Neuronal stem cell (in vitro differentiated cells): Measurements from ENCODE around the gene CFL2.

Experiments used
- DNase-seq: peaks from one replicate; pipeline ENCODE4 v3.0.0-alpha.2; 2013; ENCODE audit warnings: low spot score
- H2AFZ ChIP-seq: one replicate; pipeline ENCODE4 v1.6.1; 2013; ENCODE audit warnings: mild to moderate bottlenecking, low read length, inconsistent platforms
- H2AK5ac ChIP-seq: 2 replicates; pipeline ENCODE4 v1.6.1; 2013; ENCODE audit warnings: low read depth, mild to moderate bottlenecking, inconsistent platforms, low read length, moderate library complexity, mixed read lengths
- H2BK120ac ChIP-seq: 2 replicates; pipeline ENCODE4 v1.6.1; 2013; ENCODE audit warnings: low read depth, mild to moderate bottlenecking, inconsistent platforms, low read length, moderate library complexity, mixed read lengths
- H2BK12ac ChIP-seq: one replicate; pipeline ENCODE4 v1.6.1; 2013; ENCODE audit warnings: low read length, inconsistent platforms
- H2BK15ac ChIP-seq: 2 replicates; pipeline ENCODE4 v1.6.1; 2013; ENCODE audit warnings: mild to moderate bottlenecking, low read length, inconsistent platforms, mixed read lengths
- H2BK5ac ChIP-seq: one replicate; pipeline ENCODE4 v1.6.1; 2013; ENCODE audit warnings: inconsistent platforms, mild to moderate bottlenecking, low read length, moderate library complexity
- H3K14ac ChIP-seq: one replicate; pipeline ENCODE4 v1.6.1; 2013; ENCODE audit warnings: low read length, inconsistent platforms
- H3K18ac ChIP-seq: 2 replicates; pipeline ENCODE4 v1.6.1; 2013; ENCODE audit warnings: low read length, inconsistent platforms
- H3K23ac ChIP-seq: 2 replicates; pipeline ENCODE4 v1.6.1; 2013; ENCODE audit warnings: low read depth, mild to moderate bottlenecking, mixed read lengths, low read length, inconsistent platforms; ENCODE audit not compliant: poor library complexity
- H3K27ac ChIP-seq: replicated peaks from 3 replicates; pipeline ENCODE4 v1.5.1; 2013; ENCODE audit warnings: low read length, inconsistent platforms
- H3K27me3 ChIP-seq, 3 experiments: 2 replicates each; pipeline ENCODE4 v1.6.1; 2013; ENCODE audit warnings: low read length in 3 of 3, mild to moderate bottlenecking in 2 of 3, inconsistent platforms in 1 of 3, low read depth in 1 of 3, mixed read lengths in 1 of 3, moderate library complexity in 1 of 3; ENCODE audit not compliant: control insufficient read depth in 3 of 3, insufficient read depth in 3 of 3
- H3K36me3 ChIP-seq, 2 donors: replicated peaks in 1 of 2; 2 replicates each; pipeline ENCODE4 v1.6.1; 2013; ENCODE audit warnings: low read length in 2 of 2; ENCODE audit not compliant: control insufficient read depth in 2 of 2, insufficient read depth in 2 of 2
- H3K4ac ChIP-seq: 2 replicates; pipeline ENCODE4 v1.6.1; 2013; ENCODE audit warnings: inconsistent platforms, mild to moderate bottlenecking, low read length, moderate library complexity
- H3K4me1 ChIP-seq, 2 donors: 1 replicate in 1 of 2; 2 replicates in 1 of 2; pipeline ENCODE4 v1.6.1; 2013; ENCODE audit warnings: low read length in 2 of 2, low read depth in 1 of 2; ENCODE audit not compliant: control insufficient read depth in 2 of 2, insufficient read depth in 1 of 2
- H3K4me2 ChIP-seq: one replicate; pipeline ENCODE4 v1.6.1; 2013; ENCODE audit warnings: mild to moderate bottlenecking, low read length, inconsistent platforms; ENCODE audit not compliant: insufficient read depth, poor library complexity, severe bottlenecking
- H3K4me3 ChIP-seq, 2 donors: 2 replicates each; pipeline ENCODE4 v1.5.1; 2013; ENCODE audit warnings: low read length in 2 of 2, mild to moderate bottlenecking in 2 of 2, inconsistent platforms in 1 of 2, moderate library complexity in 1 of 2
- H3K79me1 ChIP-seq: one replicate; pipeline ENCODE4 v1.6.1; 2013; ENCODE audit warnings: low read depth, mild to moderate bottlenecking, inconsistent platforms, low read length, moderate library complexity
- H3K9ac ChIP-seq: one replicate; pipeline ENCODE4 v1.6.1; 2013; ENCODE audit warnings: mild to moderate bottlenecking, low read depth, low read length, inconsistent platforms; ENCODE audit not compliant: poor library complexity
- H3K9me3 ChIP-seq, 2 donors: replicated peaks in 1 of 2; 2 replicates each; pipeline versions ENCODE3 to v1.6.1; 2013; ENCODE audit warnings: low read length in 2 of 2, mild to moderate bottlenecking in 2 of 2, inconsistent platforms in 1 of 2, low read depth in 1 of 2, mixed read lengths in 1 of 2, moderate library complexity in 1 of 2; ENCODE audit not compliant: control insufficient read depth in 2 of 2, insufficient read depth in 1 of 2
- H4K8ac ChIP-seq: one replicate; pipeline ENCODE4 v1.6.1; 2013; ENCODE audit warnings: low read depth, mild to moderate bottlenecking, inconsistent platforms, low read length, moderate library complexity
- H4K91ac ChIP-seq: one replicate; pipeline ENCODE4 v1.6.1; 2013; ENCODE audit warnings: low read length, low read depth, mild to moderate bottlenecking, inconsistent platforms; ENCODE audit not compliant: poor library complexity
- WGBS, 2 donors: extraction: QIAGEN DNeasy Blood & Tissue Kit; methylation state at CpG; one replicate each; pipeline ENCODE4 v1.1.7; 2013; ENCODE audit warnings: missing lambda C conversion rate in 2 of 2, mixed read lengths in 1 of 2; ENCODE audit not compliant: insufficient read length in 2 of 2, insufficient replicate concordance in 1 of 2; ENCODE audit errors: extremely low coverage in 2 of 2; 5-methylcytosine and 5-hydroxymethylcytosine counted together

Gene CFL2

DNA sequence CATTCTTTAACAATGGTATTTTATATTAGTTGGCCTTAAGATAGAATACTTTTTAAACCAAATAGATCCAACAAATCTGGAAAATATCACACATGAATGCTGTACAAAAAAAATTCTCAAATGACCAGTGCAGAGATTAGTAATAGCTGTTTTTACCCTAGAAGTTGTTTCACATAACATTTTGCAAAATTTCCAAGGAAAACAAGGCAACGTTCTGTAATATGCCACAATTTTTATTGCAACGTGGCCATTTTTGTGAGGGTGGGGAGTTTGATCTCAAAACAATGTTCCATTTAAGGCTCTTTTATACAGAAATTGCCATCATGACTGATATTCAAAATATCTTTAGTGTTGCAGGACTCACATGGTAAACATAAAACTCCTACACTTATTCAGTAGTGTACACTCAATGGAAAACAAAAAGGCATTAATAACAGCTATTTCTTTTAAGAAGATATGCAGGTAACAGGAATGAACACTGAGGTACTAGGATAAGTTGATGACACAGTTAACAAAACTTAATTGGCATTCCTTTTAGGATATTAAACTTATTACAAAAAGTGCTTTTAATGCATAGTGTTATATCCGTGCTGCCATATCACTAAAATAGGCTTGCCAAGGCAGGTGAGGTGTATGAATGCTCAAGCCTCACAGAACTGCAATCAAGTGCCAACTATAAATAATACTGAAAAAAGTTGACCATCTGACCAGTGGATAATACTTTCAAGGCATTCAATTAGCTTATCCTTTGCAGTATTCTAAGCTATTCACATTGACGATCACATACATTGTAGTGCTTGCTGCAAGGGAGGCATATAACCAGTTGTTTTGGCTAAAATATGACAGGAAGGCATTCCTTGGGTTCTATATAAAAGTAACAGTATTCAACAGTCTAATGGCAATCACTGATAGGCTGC is 2.3 kb downstream of the CFL2 start:
- Histone ChIP-seq H3K36me3 (peaks cover 0 to 27% of the 10 kb centered on the region in 2 donors), H3K23ac (no peak overlapping the region), H3K4ac (no peak overlapping the region), H2AFZ (no peak overlapping the region), H4K91ac (no peak overlapping the region), H2BK12ac (no peak overlapping the region), H3K9me3 (no peaks in the 10 kb centered on the region), H3K18ac (no peak overlapping the region), H2BK120ac (no peak overlapping the region), H3K27me3 (peaks cover 0 to 15% (median 0%) of the 10 kb centered on the region in 3 experiments), H2BK15ac (no peak overlapping the region), H3K4me1 (peaks cover 0 to 6% of the 10 kb centered on the region in 2 donors), H2AK5ac (no peak overlapping the region), H3K27ac (no peak overlapping the region), H3K4me2 (no peak overlapping the region), H4K8ac (no peak overlapping the region), H3K4me3 (no peak overlapping the region), H3K9ac (no peak overlapping the region), H2BK5ac (no peak overlapping the region), H3K79me1 (no peaks in the 10 kb centered on the region), H3K14ac (no peak overlapping the region)
- WGBS, 2 donors: no CpG with 5 or more reads among the region's 4 CpGs
- no peak for DNase-seq

DNA sequence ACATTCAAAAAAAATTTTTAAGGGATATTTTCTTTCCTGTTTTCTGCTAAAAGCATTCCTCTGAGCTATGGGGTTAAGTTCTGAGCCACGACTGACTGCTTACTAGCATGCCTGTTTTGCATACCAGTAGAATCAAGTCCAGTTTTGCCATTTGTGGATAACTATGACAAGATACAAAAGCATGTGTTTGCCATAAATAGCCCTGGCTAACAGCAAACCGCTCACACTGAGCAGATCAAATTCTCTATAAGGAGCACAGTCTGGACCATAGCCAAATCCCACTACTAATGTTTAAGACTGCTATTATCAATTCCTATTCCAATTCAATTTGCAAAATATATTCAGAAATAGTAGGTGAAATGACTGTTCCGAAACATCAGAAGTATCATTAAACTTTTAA is 3.2 kb downstream of the CFL2 start:
- H3K27ac ChIP-seq: no peak overlapping the region
- H2BK5ac ChIP-seq: no peak overlapping the region
- DNase-seq: no peak

DNA sequence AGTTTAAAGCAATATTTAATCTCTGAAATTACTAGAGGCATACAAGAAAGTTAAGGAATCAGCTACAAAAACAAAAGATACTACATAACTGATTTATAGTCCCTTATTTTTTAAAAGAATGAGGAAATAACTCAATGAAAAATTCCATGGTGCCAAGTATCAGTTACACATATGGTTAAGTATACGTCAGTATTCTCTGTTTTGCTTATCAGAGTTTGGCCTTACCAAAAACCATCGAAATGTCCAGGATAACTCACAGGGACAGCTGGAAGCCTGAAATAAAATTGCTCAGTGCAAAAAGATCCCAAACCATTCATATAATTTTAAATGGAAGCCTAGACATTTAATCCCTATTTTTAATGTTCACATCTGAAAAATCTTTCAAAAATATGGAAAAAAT is 3.6 kb downstream of the CFL2 start:
- H3K4me2 ChIP-seq: no peak overlapping the region
- peaks cover 0 to 11% (median 0%) of the 10 kb centered on the region in 3 experiments for H3K27me3 ChIP-seq
- peaks cover 0 to 27% of the 10 kb centered on the region in 2 donors for H3K36me3 ChIP-seq
- H3K4me1 ChIP-seq: peaks cover 0 to 6% of the 10 kb centered on the region in 2 donors
- H3K4me3 ChIP-seq: no peak overlapping the region
- no peak for DNase-seq
- H2BK12ac ChIP-seq: no peak overlapping the region
- H2BK5ac ChIP-seq: no peak overlapping the region
- no peak overlapping the region for H3K4ac ChIP-seq
- no peak overlapping the region for H3K9ac ChIP-seq
- H2AFZ ChIP-seq: no peak overlapping the region
- WGBS, 2 donors: no CpG with 5 or more reads among the region's 2 CpGs
- no peak overlapping the region for H3K27ac ChIP-seq
- no peaks in the 10 kb centered on the region for H3K9me3 ChIP-seq
- H4K8ac ChIP-seq: no peak overlapping the region
- H2BK120ac ChIP-seq: no peak overlapping the region
- H4K91ac ChIP-seq: no peak overlapping the region
- H3K14ac ChIP-seq: no peak overlapping the region
- no peak overlapping the region for H2BK15ac ChIP-seq
- no peak overlapping the region for H2AK5ac ChIP-seq
- no peaks in the 10 kb centered on the region for H3K79me1 ChIP-seq
- H3K23ac ChIP-seq: no peak overlapping the region
- no peak overlapping the region for H3K18ac ChIP-seq

More for the DNA sequence above, 3.2 kb downstream of the CFL2 start:
- no peak overlapping the region for H4K91ac ChIP-seq
- no peak overlapping the region for H3K4ac ChIP-seq
- H3K18ac ChIP-seq: no peak overlapping the region
- H4K8ac ChIP-seq: no peak overlapping the region
- H2AK5ac ChIP-seq: no peak overlapping the region
- H3K23ac ChIP-seq: no peak overlapping the region
- no peak overlapping the region for H2AFZ ChIP-seq
- WGBS, 2 donors: no CpG with 5 or more reads among the region's 3 CpGs
- no peak overlapping the region for H3K4me3 ChIP-seq
- peaks cover 0 to 27% of the 10 kb centered on the region in 2 donors for H3K36me3 ChIP-seq
- H3K9ac ChIP-seq: no peak overlapping the region
- no peaks in the 10 kb centered on the region for H3K79me1 ChIP-seq
- H2BK120ac ChIP-seq: no peak overlapping the region
- H3K27me3 ChIP-seq: peaks cover 0 to 15% (median 0%) of the 10 kb centered on the region in 3 experiments
- H2BK15ac ChIP-seq: no peak overlapping the region
- no peaks in the 10 kb centered on the region for H3K9me3 ChIP-seq
- H3K4me1 ChIP-seq: peaks cover 0 to 6% of the 10 kb centered on the region in 2 donors
- H2BK12ac ChIP-seq: no peak overlapping the region
- no peak overlapping the region for H3K14ac ChIP-seq
- H3K4me2 ChIP-seq: no peak overlapping the region

DNA sequence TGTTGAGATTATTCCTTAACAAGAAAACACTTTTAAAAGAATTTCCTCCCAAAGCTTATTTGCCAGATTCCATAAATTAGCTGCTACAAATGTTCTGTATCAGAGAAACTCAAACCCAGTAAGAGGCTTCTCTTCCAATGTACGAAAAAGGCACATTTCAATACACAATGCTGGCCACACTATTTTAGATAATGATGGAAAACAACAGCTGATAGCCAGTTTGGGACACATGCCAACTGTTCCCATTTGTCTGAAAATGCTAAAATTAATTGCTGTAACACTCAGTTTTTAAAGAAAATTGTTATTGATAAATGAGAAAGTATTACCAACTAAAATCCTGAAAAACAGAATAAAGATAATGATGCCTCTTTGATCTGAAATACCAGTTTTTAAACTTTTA is 4.4 kb downstream of the CFL2 start:
- Histone ChIP-seq H3K4me1 (peaks cover 0 to 6% of the 10 kb centered on the region in 2 donors), H3K27me3 (peaks cover 0 to 4% (median 0%) of the 10 kb centered on the region in 3 experiments), H4K91ac (no peak overlapping the region), H3K9ac (no peak overlapping the region), H3K27ac (no peak overlapping the region), H3K36me3 (peaks cover 0 to 27% of the 10 kb centered on the region in 2 donors), H3K4me3 (no peak overlapping the region), H3K79me1 (no peaks in the 10 kb centered on the region), H3K14ac (no peak overlapping the region), H2BK120ac (no peak overlapping the region), H3K4ac (no peak overlapping the region), H2BK12ac (no peak overlapping the region), H3K4me2 (no peak overlapping the region), H3K18ac (no peak overlapping the region), H2AK5ac (no peak overlapping the region), H2AFZ (no peak overlapping the region), H3K9me3 (no peaks in the 10 kb centered on the region), H2BK15ac (no peak overlapping the region), H3K23ac (no peak overlapping the region), H4K8ac (no peak overlapping the region), H2BK5ac (no peak overlapping the region)
- DNase-seq: no peak
- WGBS, 2 donors: no CpG with 5 or more reads among the region's 1 CpG
